Calu3 (cell line): ENCODE data around the gene HLCS. TPM values are rescaled to one million over a fixed set of nuclear protein-coding genes. Genes with fewer than 3 reads are reported as not detected.

ENCODE experiments used
- BruUV-seq: library from RNA; stranded (reverse); fragments of 400-500 nt; replicated peaks from 2 replicates; lab custom pipeline; 2021; lab: Mats Ljungman, UMichigan
- CTCF ChIA-PET: fragments of 300-600 bp; sonication (Branson Sonifier 250); formaldehyde crosslinking; loops from one replicate; lab custom pipeline; 2022; ENCODE audit warnings: antibody characterized with exemption; lab: Charles Lee
- DNase-seq: peaks from one replicate; pipeline ENCODE4 v3.0.0; 2022
- H3K27ac Mint-ChIP-seq: one replicate; pipeline ENCODE4 v1.8.0; 2022; ENCODE audit warnings: mixed read lengths; ENCODE audit not compliant: unreplicated experiment
- H3K27me3 Mint-ChIP-seq: one replicate; pipeline ENCODE4 v1.8.0; 2022; ENCODE audit warnings: mixed read lengths; ENCODE audit not compliant: unreplicated experiment
- H3K36me3 Mint-ChIP-seq: one replicate; pipeline ENCODE4 v1.8.0; 2022; ENCODE audit warnings: mild to moderate bottlenecking, moderate library complexity, mixed read lengths; ENCODE audit not compliant: insufficient read depth, unreplicated experiment
- H3K4me1 Mint-ChIP-seq: one replicate; pipeline ENCODE4 v1.8.0; 2022; ENCODE audit warnings: mild to moderate bottlenecking, low read depth, mixed read lengths; ENCODE audit not compliant: unreplicated experiment
- H3K4me3 Mint-ChIP-seq: one replicate; pipeline ENCODE4 v1.8.0; 2022; ENCODE audit warnings: mild to moderate bottlenecking, low read depth, moderate library complexity, mixed read lengths; ENCODE audit not compliant: unreplicated experiment
- H3K9me3 Mint-ChIP-seq: one replicate; pipeline ENCODE4 v1.8.0; 2022; ENCODE audit warnings: low read depth, mixed read lengths; ENCODE audit not compliant: unreplicated experiment
- CTCF ChIP-seq: fragments of 200-600 bp; IDR thresholded peaks from one replicate; pipeline ENCODE4 v1.8.0; 2022; ENCODE audit warnings: antibody characterized with exemption; ENCODE audit not compliant: unreplicated experiment
- intact Hi-C: fragments of 100-400 bp; cut with micrococcal nuclease; formaldehyde crosslinking; loops from one replicate; pipeline ENCODE4 v1.10.0; 2022; ENCODE audit not compliant: unreplicated experiment
- total RNA-seq: library from RNA; stranded (reverse); gene quantifications from 2 replicates; pipeline ENCODE4 v1.2.3, GENCODE V29; 2022

The HLCS gene
- total RNA-seq, 1 experiment from 2014 or later: 18.4 TPM

GRCh38 chr21:36893581-36893980 is 72.9 kb downstream of the HLCS start:
- no peak overlapping the region for H3K4me3 Mint-ChIP-seq
- DNase-seq: no peak
- H3K27me3 Mint-ChIP-seq: no peaks in the 10 kb centered on the region
- TF ChIP-seq CTCF: no peak
- no TSS peak for BruUV-seq
- intact Hi-C loops: no loop called here
- H3K27ac Mint-ChIP-seq: no peak overlapping the region
- no peaks in the 10 kb centered on the region for H3K4me1 Mint-ChIP-seq
- CTCF ChIA-PET: no interaction called here
- H3K36me3 Mint-ChIP-seq: no peaks in the 10 kb centered on the region
- no peaks in the 10 kb centered on the region for H3K9me3 Mint-ChIP-seq

GRCh38 chr21:36892201-36892600 is 74.3 kb downstream of the HLCS start:
- Mint-ChIP-seq H3K4me3 (no peak overlapping the region), H3K27me3 (no peaks in the 10 kb centered on the region), H3K36me3 (no peaks in the 10 kb centered on the region), H3K4me1 (no peaks in the 10 kb centered on the region), H3K27ac (no peak overlapping the region), H3K9me3 (no peaks in the 10 kb centered on the region)
- CTCF ChIA-PET: no interaction called here
- no peak for DNase-seq
- intact Hi-C loops: no loop called here
- no TSS peak for BruUV-seq
- TF ChIP-seq CTCF: no peak

GRCh38 chr21:36891692-36892091 is 74.8 kb downstream of the HLCS start:
- intact Hi-C loops: no loop called here

GRCh38 chr21:36891121-36891520 is 75.3 kb downstream of the HLCS start:
- H3K27me3 Mint-ChIP-seq: no peaks in the 10 kb centered on the region
- no peaks in the 10 kb centered on the region for H3K36me3 Mint-ChIP-seq
- H3K4me1 Mint-ChIP-seq: no peaks in the 10 kb centered on the region
- TF ChIP-seq CTCF: no peak
- H3K4me3 Mint-ChIP-seq: no peak overlapping the region
- intact Hi-C loops: no loop called here
- no TSS peak for BruUV-seq
- CTCF ChIA-PET: no interaction called here
- H3K9me3 Mint-ChIP-seq: no peaks in the 10 kb centered on the region
- no peak overlapping the region for H3K27ac Mint-ChIP-seq
- DNase-seq: no peak

More at GRCh38 chr21:36891692-36892091, 74.8 kb downstream of the HLCS start:
- CTCF ChIA-PET: no interaction called here
- Mint-ChIP-seq H3K27ac (no peak overlapping the region), H3K36me3 (no peaks in the 10 kb centered on the region), H3K9me3 (no peaks in the 10 kb centered on the region), H3K4me1 (no peaks in the 10 kb centered on the region), H3K27me3 (no peaks in the 10 kb centered on the region), H3K4me3 (no peak overlapping the region)
- DNase-seq: no peak
- TF ChIP-seq CTCF: no peak
- no TSS peak for BruUV-seq
